ENCODE data around the gene SMIM9.
"Not testable (repeated sequence)": the region's sequence is repeated elsewhere in the genome, so short reads cannot be mapped to it uniquely, and the experiment has no call there.

SMIM9 gene

DNA sequence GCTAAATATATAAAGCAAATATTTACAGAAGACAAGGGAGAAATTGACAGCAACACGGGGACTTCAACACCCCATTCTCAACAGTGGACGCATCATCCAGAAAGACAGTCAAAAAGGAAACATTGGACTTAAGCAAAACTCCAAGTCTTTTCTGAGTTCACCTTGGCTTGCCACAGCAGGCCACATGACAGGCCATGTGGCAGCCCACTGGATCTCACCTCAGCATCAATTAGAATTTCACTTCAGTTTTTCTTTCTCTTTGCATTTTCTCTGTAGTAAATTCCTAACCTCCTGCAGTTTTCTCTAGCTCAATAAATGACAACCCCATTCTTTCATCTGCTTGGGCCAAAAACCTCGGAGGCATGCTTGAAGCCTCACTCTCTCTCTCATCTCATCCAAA is 12.4 kb downstream of the SMIM9 start:
- no peak for DNase-seq (ENCODE audit: low read depth)
- TF ChIP-seq, protein P1, sequence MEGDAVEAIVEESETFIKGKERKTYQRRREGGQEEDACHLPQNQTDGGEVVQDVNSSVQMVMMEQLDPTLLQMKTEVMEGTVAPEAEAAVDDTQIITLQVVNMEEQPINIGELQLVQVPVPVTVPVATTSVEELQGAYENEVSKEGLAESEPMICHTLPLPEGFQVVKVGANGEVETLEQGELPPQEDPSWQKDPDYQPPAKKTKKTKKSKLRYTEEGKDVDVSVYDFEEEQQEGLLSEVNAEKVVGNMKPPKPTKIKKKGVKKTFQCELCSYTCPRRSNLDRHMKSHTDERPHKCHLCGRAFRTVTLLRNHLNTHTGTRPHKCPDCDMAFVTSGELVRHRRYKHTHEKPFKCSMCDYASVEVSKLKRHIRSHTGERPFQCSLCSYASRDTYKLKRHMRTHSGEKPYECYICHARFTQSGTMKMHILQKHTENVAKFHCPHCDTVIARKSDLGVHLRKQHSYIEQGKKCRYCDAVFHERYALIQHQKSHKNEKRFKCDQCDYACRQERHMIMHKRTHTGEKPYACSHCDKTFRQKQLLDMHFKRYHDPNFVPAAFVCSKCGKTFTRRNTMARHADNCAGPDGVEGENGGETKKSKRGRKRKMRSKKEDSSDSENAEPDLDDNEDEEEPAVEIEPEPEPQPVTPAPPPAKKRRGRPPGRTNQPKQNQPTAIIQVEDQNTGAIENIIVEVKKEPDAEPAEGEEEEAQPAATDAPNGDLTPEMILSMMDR (IDR thresholded peaks at IDR 0.05; ENCODE audit: low read depth, low read length, missing control alignments) = no peak
- no peak overlapping the region for H3K4me3 ChIP-seq (ENCODE audit: low read depth, low read length)
- in situ Hi-C loops (cut with HindIII; ENCODE audit: low sequenced_read_pairs) = no loop called here

DNA sequence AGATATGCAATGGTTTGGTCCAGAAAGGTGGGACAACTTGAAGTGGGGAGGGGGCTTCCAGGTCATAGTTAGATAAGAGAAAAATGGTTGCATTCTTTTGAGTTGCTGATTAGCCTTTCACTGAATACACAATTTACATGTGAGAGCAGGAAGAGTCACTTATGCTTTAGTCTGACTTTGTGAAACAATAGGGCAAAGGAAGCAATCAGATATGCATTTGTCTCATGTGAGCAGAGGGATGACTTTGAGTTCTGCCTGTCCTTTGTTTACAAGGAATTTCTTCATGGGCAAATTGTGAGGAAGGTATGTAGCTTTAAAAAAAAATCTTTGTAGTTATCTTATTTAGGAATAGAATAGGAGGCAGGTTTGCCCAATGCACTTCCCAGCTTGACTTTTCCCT is 12.9 kb downstream of the SMIM9 start:
- no peak for DNase-seq (ENCODE audit: low read depth)
- TF ChIP-seq, protein P1 (IDR thresholded peaks at IDR 0.05; ENCODE audit: low read depth, low read length, missing control alignments) = no peak
- H3K4me3 ChIP-seq (ENCODE audit: low read depth, low read length) = no peak overlapping the region
- in situ Hi-C loops (cut with HindIII; ENCODE audit: low sequenced_read_pairs) = no loop called here

DNA sequence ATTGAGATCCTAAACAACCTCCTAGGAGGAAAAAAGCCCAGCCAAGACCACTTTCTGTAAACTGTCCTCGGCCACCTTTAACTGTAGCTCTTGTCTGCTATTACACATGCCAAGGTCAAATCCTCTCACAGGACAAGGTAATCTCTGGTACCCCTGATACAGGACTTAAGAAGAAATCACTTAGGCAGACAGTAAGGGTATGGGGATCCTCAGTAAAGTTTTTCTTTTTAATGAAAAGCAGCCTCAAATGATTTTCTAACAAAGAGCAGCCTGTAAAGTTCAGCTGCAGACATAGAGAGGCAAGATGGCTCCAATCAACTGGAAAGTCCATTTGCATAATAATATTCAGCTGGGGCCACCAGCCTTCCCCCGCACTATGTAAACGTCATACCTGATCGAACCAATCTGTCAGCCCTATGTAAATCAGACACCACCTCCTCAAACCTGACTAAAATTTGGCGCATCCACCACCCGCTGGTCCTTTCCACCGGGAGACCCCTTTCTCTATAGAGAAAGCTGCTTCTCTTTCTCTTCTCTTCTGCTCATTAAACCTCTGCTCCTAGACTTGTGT is 14.6 kb downstream of the SMIM9 start:
- in situ Hi-C loops (cut with HindIII; ENCODE audit: low sequenced_read_pairs) = no loop called here
- no peak overlapping the region for H3K4me3 ChIP-seq (ENCODE audit: low read depth, low read length)
- DNase-seq (ENCODE audit: low read depth) = no peak
- TF ChIP-seq, protein P1 (IDR thresholded peaks at IDR 0.05; ENCODE audit: low read depth, low read length, missing control alignments) = no peak

DNA sequence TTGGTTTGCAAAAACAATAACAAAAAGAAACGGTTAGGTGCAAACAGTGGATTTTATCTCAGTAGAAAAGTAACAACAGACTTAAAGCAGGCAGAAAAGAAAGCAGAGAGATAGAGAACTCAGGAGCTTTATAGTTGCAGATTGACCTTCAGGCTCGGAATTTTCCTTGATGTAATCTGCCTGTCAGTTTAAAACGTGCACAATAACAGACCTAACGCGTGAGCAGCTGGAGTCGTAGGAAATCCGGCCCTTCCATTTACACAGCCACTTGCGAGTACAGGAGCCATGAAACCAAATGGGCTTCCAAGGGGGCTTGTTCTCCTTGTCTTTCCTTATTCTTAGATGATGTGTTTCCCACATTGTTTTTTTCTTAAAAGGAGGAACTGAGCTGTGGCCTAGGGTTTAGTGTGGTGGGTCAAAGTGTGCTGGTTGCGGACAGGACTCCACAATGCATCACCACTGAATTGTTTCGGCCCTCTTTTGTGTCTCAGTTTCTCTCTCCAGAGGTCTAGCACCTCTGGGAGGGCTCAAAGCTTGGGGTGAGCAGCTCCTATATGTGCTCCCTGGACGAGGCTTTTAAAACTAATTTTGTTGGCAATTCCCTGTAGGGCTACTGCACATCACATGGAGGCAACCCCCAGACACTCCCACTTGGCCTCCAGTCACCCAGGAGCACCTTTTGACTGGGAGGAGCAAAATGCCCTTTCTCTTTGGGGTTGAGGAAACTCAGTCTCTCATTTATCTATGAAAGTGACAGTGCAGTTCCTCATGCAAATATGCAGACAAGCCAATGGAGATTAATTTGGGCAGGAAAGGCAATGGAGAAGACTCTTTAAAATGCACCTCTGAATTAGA is 15.3 kb downstream of the SMIM9 start:
- TF ChIP-seq, protein P1 (IDR thresholded peaks at IDR 0.05; ENCODE audit: low read depth, low read length, missing control alignments) = no peak
- no peak for DNase-seq (ENCODE audit: low read depth)

DNA sequence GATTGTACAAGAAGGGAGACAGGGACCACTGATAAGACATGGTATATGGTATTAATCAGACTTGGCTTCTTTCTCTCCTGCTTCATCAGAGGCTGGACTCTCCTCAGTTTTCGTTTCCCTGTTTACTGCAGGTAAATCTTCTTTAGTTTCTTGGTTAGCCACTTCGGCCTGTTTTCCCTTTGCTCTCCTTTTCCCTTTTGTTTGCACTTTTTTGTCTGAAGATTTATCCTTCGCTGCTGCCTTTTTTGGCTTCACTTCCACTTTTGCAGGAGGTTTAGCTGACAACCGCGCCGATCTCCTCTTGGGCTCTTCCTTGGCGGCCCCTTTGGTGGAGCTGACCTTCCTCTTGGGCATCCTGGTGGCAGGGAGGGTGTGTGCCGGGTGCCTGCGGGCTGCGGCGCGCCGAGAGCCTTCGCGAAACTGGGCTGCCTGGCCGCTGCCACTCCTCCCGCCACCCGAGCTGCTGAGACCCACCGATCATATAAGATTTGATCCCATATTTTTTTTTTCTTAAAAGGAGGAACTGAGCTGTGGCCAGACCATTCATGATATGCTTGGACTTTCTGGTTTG is 17.3 kb downstream of the SMIM9 start:
- H3K4me3 ChIP-seq (ENCODE audit: low read depth, low read length); in situ Hi-C loops (cut with HindIII; ENCODE audit: low sequenced_read_pairs); DNase-seq (ENCODE audit: low read depth): not testable (repeated sequence)

More for the DNA sequence above, 15.3 kb downstream of the SMIM9 start:
- H3K4me3 ChIP-seq (ENCODE audit: low read depth, low read length) = no peak overlapping the region
- in situ Hi-C loops (cut with HindIII; ENCODE audit: low sequenced_read_pairs) = no loop called here

DNA sequence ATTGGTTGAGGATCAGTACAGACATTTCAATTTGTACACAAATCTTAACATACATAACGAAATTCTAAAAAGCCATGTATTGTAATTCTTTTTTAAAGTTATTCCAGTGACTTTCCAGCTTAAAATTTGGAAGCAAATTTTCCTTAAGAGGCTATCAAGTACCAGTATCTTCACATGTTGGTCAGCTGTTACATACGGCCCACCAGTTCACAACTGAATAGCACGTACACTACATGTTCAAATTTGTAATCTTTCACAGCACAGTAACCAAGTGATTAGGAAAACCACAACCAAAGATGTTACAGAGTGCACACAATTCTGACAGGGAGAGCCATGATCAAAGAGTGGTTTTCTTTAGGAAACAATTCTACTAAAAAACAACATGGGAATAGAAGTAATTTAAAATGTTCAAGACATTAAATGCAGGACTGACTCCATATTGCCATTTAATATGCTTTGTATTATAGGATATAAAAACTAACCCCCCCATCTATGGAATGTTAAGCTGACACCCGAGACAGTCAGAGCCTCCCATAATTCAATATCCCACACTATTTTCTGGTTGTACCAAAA is 18.1 kb downstream of the SMIM9 start:
- in situ Hi-C loops (cut with HindIII; ENCODE audit: low sequenced_read_pairs); H3K4me3 ChIP-seq (ENCODE audit: low read depth, low read length); DNase-seq (ENCODE audit: low read depth): not testable (repeated sequence)

DNA sequence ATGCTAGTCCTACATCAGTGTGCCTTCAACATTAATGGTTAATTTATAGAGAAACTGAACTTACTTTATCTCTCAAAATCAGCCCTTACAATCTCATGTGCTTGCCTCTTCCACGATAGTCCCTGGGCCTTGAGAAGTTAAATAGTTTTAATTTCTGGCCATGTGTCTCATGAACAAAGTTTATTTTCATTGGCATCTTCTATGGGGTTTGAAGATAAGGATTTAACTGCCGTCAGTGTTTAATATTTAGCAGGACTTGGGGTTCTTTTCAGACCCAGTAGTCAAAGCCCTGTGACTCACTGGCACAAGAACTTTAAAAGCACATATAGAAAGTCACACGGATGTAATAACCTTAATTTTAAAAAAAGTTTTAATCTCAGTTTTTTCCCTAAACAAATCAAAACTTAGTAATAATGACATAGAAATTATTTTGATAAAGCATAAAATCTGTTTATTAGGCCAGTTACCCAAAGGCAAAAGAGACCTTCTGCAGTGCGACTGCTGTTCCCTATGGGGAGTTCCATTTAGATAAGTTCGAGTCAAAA is 19.1 kb downstream of the SMIM9 start:
- DNase-seq (ENCODE audit: low read depth) = peak; percentile 8
- TF ChIP-seq, protein P1 (IDR thresholded peaks at IDR 0.05; ENCODE audit: low read depth, low read length, missing control alignments) = no peak

More for the DNA sequence above, 19.1 kb downstream of the SMIM9 start:
- no peak overlapping the region for H3K4me3 ChIP-seq (ENCODE audit: low read depth, low read length)
- in situ Hi-C loops (cut with HindIII; ENCODE audit: low sequenced_read_pairs) = no loop called here

All from astrocyte of the cerebellum (primary cell).